T-cell (primary cell): ENCODE results near the gene ZFPL1. TPM values are rescaled to one million over a fixed set of nuclear protein-coding genes. Genes with fewer than 3 reads are reported as not detected.

ENCODE experiments used
- ATAC-seq, 4 experiments: fragments of 200-7000 bp in 3 of 4; fragments of 150-1000 bp in 1 of 4; cut with Tn5 transposase; replicated peaks in 1 of 4; 1 replicate in 3 of 4; 2 replicates in 1 of 4; pipeline ENCODE4 v1.10.0; 2021; ENCODE audit warnings: moderate library complexity in 3 of 4, mild to moderate bottlenecking in 2 of 4, moderate number of reproducible peaks in 1 of 4
- CTCF ChIA-PET, 2 donors: fragments of 300-600 bp; sonication (Branson Sonifier 250); formaldehyde crosslinking; loops; one replicate each; lab custom pipeline; 2022; ENCODE audit warnings: antibody characterized with exemption in 2 of 2; lab: Charles Lee
- POLR2A ChIA-PET, 2 donors: fragments of 300-600 bp; sonication (Branson Sonifier 250); formaldehyde crosslinking; loops; one replicate each; lab custom pipeline; 2022; ENCODE audit warnings: antibody characterized with exemption in 2 of 2; lab: Charles Lee
- DNase-seq, 35 experiments: peaks; one replicate each; pipeline versions ENCODE4 v3.0.0 to v3.0.0-alpha.2; 2013 to 2023
- H3K27ac ChIP-seq: one replicate; pipeline ENCODE4 v1.5.1; 2013; ENCODE audit warnings: low read length
- H3K27me3 ChIP-seq, 2 experiments: replicated peaks in 1 of 2; 1 replicate in 1 of 2; 2 replicates in 1 of 2; pipeline versions ENCODE4 v1.6.1 to v1.7.0; 2013; ENCODE audit warnings: low read length in 1 of 2, mixed read lengths in 1 of 2; ENCODE audit not compliant: control insufficient read depth in 2 of 2, insufficient read depth in 2 of 2; ENCODE audit errors: extremely low read depth in 1 of 2
- H3K36me3 ChIP-seq, 2 donors: 1 replicate in 1 of 2; 2 replicates in 1 of 2; pipeline versions ENCODE4 v1.6.1 to v1.7.0; 2013; ENCODE audit warnings: low read length in 1 of 2; ENCODE audit not compliant: control insufficient read depth in 2 of 2, insufficient read depth in 1 of 2; ENCODE audit errors: extremely low read depth in 1 of 2
- H3K4me1 ChIP-seq, 2 experiments: 1 replicate in 1 of 2; 2 replicates in 1 of 2; pipeline versions ENCODE4 v1.6.1 to v1.7.0; 2013; ENCODE audit warnings: low read length in 2 of 2, mixed read lengths in 1 of 2; ENCODE audit not compliant: insufficient read depth in 2 of 2, control insufficient read depth in 1 of 2; ENCODE audit errors: extremely low read depth in 1 of 2
- H3K4me3 ChIP-seq, 2 donors: 1 replicate in 1 of 2; 2 replicates in 1 of 2; pipeline versions ENCODE4 v1.5.1 to v1.7.0; 2013; ENCODE audit warnings: mild to moderate bottlenecking in 2 of 2, low read length in 1 of 2, moderate library complexity in 1 of 2; ENCODE audit not compliant: control insufficient read depth in 1 of 2; ENCODE audit errors: extremely low read depth in 1 of 2
- H3K9me3 ChIP-seq: 2 replicates; pipeline ENCODE4 v1.7.0; 2013
- H3K27ac Mint-ChIP-seq, 2 donors: one replicate each; pipeline ENCODE4 v1.8.0; 2020 to 2021; ENCODE audit warnings: mild to moderate bottlenecking in 2 of 2, mixed read lengths in 2 of 2
- H3K27me3 Mint-ChIP-seq, 2 donors: one replicate each; pipeline ENCODE4 v1.8.0; 2021 to 2022; ENCODE audit warnings: mixed read lengths in 2 of 2
- H3K36me3 Mint-ChIP-seq: one replicate; pipeline ENCODE4 v1.8.0; 2021; ENCODE audit warnings: mixed read lengths
- H3K4me1 Mint-ChIP-seq, 3 donors: one replicate each; pipeline ENCODE4 v1.8.0; 2020 to 2022; ENCODE audit warnings: mixed read lengths in 3 of 3, mild to moderate bottlenecking in 1 of 3
- H3K4me3 Mint-ChIP-seq, 3 donors: one replicate each; pipeline ENCODE4 v1.8.0; 2020 to 2022; ENCODE audit warnings: mild to moderate bottlenecking in 3 of 3, mixed read lengths in 3 of 3, moderate library complexity in 3 of 3
- H3K9me3 Mint-ChIP-seq, 3 donors: one replicate each; pipeline ENCODE4 v1.8.0; 2020 to 2022; ENCODE audit warnings: mixed read lengths in 3 of 3
- WGBS: methylation state at CpG from one replicate; pipeline ENCODE4 v1.1.5; 2013; ENCODE audit warnings: missing lambda C conversion rate; ENCODE audit not compliant: insufficient coverage; 5-methylcytosine and 5-hydroxymethylcytosine counted together
- total RNA-seq, 35 experiments: library from RNA in 6 of 35; stranded (reverse) in 6 of 35; fragments of 120-200 nt in 1 of 35; gene quantifications; one replicate each; pipeline versions ENCODE4 v1.2.1 to v1.2.4 and lab custom pipeline; 2013 to 2026

ZFPL1 gene
- total RNA-seq, 5 donors from 2014 or later (not counting 1 experiment from before 2014, with no cell fraction given) = 36.5 to 51.8 (median 43.7) TPM

DNA sequence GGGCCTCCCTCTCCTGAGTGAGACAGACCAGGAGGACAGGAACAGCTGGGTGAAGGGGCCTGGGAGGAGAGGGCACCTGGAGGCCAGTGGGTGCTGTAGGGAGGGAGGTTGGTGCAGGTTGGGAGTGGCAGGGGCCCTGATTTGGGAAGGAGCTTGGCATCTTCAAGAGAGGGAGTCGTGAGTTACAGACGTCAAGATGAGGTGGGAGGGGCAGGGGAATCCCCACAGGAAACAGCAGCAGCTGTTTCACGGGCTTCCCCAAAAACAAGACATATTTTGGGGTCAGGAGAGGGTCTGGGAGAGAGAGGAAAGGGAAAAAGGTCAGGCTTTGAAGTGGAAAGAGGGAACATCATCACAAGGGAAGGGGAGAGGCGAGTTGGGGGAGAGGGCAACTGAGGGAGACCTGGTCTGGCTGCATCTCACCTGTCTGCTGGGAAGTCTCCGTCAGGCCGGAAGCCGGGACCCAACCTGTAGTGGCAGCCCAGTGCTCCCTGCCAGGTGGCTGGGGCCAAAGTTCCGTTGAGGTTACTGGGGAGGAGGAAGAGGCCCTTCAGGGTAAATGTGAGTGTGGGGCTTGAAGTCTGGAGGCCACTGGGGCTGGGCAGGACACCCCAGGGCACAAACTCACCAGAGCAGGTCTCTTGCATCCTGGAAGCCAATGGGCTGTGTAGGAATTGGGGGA is 30.1 kb upstream of the ZFPL1 start:
- Mint-ChIP-seq H3K36me3 (no peaks in the 10 kb centered on the region), H3K4me1 (peaks cover 15 to 19% (median 18%) of the 10 kb centered on the region in 3 donors), H3K4me3 (peak overlapping the region; percentile 60 to 73 (median 68)), H3K9me3 (no peaks in the 10 kb centered on the region), H3K27me3 (no peaks in the 10 kb centered on the region), H3K27ac (peak overlapping the region; percentile 87 to 90)
- CTCF ChIA-PET = no interaction called here
- ATAC-seq (peak; percentile 48 to 89 (median 64)), DNase-seq (peak in 26 of 35 experiments; percentile 9 to 65 (median 22))
- peaks cover 8 to 17% of the 10 kb centered on the region in 2 experiments for H3K4me1 ChIP-seq
- no peaks in the 10 kb centered on the region for H3K9me3 ChIP-seq
- peak overlapping the region; percentile 19 for H3K27ac ChIP-seq
- 17% methylated on average over 8 of the region's 8 CpGs for WGBS
- POLR2A ChIA-PET = no interaction called here
- H3K4me3 ChIP-seq = peak overlapping the region in 1 of 2 donors; percentile 4
- no peaks in the 10 kb centered on the region for H3K36me3 ChIP-seq
- H3K27me3 ChIP-seq = peaks cover 0 to 17% of the 10 kb centered on the region in 2 experiments

DNA sequence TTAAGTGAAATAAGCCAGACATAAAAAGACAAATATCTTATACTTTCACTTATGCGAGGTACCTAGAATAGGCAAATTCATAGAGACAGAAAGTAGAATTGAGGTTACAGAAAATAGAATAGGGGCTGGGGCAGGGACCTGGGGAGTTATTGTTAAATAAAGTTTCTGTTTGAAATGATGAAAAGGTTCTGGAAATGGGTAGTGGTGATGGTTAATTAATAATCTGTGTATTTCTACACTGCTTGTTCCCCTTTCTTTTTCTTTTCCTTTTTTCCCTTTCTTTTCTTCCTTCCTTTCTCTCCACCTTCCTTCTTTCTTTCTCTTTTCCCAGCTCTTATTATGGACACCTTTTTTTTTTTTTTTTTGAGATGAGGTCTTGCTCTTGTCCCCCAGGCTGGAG is 28.5 kb upstream of the ZFPL1 start:
- no CpG with 5 or more reads among the region's 1 CpG for WGBS

DNA sequence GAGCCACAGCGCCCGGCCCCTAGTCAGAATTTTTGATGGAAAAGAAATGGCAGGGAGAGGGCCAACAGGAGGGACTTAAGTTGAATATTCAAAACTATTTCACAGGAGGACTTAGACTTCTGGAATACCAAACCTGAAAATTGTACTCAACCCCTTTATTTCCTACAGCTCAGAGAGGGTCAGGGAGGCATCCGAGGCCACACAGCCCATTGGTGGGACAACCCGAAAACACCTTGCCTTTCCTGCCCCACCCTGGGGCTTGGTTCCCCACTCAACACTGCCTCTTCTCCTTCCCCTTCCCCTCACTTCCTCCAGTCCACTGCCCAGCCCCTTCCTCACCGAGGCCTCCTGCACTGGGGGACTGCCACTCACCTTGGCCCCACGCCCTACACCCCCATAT is 27.0 kb upstream of the ZFPL1 start:
- Histone ChIP-seq H3K4me1 (peaks cover 8 to 17% of the 10 kb centered on the region in 2 experiments), H3K27ac (no peak overlapping the region), H3K27me3 (peaks cover 0 to 17% of the 10 kb centered on the region in 2 experiments), H3K4me3 (no peak overlapping the region), H3K9me3 (no peaks in the 10 kb centered on the region), H3K36me3 (no peaks in the 10 kb centered on the region)
- H3K27ac Mint-ChIP-seq = no peak overlapping the region
- H3K27me3 Mint-ChIP-seq = no peaks in the 10 kb centered on the region
- no peaks in the 10 kb centered on the region for H3K36me3 Mint-ChIP-seq
- ChIA-PET CTCF (no interaction called here), POLR2A (no interaction called here)
- H3K4me3 Mint-ChIP-seq = no peak overlapping the region
- ATAC-seq (no peak), DNase-seq (no peak)
- H3K4me1 Mint-ChIP-seq = peaks cover 15 to 23% (median 21%) of the 10 kb centered on the region in 3 donors
- 83% methylated on average over 4 of the region's 6 CpGs for WGBS
- H3K9me3 Mint-ChIP-seq = no peaks in the 10 kb centered on the region

More for the DNA sequence above, 28.5 kb upstream of the ZFPL1 start:
- Histone ChIP-seq H3K4me3 (no peak overlapping the region), H3K9me3 (no peaks in the 10 kb centered on the region), H3K4me1 (peaks cover 8 to 17% of the 10 kb centered on the region in 2 experiments), H3K36me3 (no peaks in the 10 kb centered on the region), H3K27me3 (peaks cover 0 to 17% of the 10 kb centered on the region in 2 experiments), H3K27ac (no peak overlapping the region)
- no peaks in the 10 kb centered on the region for H3K9me3 Mint-ChIP-seq
- no peaks in the 10 kb centered on the region for H3K27me3 Mint-ChIP-seq
- DNase-seq = no peak
- POLR2A ChIA-PET = no interaction called here
- H3K36me3 Mint-ChIP-seq = no peaks in the 10 kb centered on the region
- no peak for ATAC-seq
- H3K4me3 Mint-ChIP-seq = no peak overlapping the region
- H3K27ac Mint-ChIP-seq = peak overlapping the region in 1 of 2 donors; percentile 16
- CTCF ChIA-PET = no interaction called here
- H3K4me1 Mint-ChIP-seq = peaks cover 15 to 19% (median 18%) of the 10 kb centered on the region in 3 donors

DNA sequence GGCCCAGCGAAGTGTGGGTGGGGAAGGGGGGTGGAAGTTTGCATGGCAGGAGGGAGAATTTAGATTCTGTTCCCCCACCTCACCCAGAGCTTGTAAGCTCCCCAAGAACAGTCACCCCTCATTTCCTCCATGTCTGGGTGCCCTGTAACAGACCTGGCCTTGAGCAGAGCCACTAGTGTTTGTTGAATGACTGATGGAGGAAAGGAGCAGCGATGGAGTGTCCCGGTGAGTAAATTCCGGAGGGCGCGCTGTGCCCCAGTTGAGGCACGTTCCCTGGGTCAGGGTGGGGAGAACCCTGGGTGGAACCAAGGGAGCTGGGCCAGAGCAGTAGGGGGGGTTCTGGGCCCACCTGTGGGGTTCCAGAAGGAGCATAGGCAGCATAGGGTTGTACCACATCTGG is 26.5 kb upstream of the ZFPL1 start:
- peaks cover 15 to 23% (median 21%) of the 10 kb centered on the region in 3 donors for H3K4me1 Mint-ChIP-seq
- no peak for DNase-seq
- Histone ChIP-seq H3K9me3 (no peaks in the 10 kb centered on the region), H3K36me3 (no peaks in the 10 kb centered on the region), H3K4me1 (peaks cover 8 to 17% of the 10 kb centered on the region in 2 experiments), H3K27ac (no peak overlapping the region), H3K4me3 (no peak overlapping the region), H3K27me3 (peaks cover 0 to 20% of the 10 kb centered on the region in 2 experiments)
- ATAC-seq = no peak
- ChIA-PET POLR2A (no interaction called here), CTCF (no interaction called here)
- no peaks in the 10 kb centered on the region for H3K9me3 Mint-ChIP-seq
- H3K27ac Mint-ChIP-seq = no peak overlapping the region
- H3K4me3 Mint-ChIP-seq = no peak overlapping the region
- 97% methylated on average over 6 of the region's 7 CpGs for WGBS
- no peaks in the 10 kb centered on the region for H3K27me3 Mint-ChIP-seq
- H3K36me3 Mint-ChIP-seq = no peaks in the 10 kb centered on the region

DNA sequence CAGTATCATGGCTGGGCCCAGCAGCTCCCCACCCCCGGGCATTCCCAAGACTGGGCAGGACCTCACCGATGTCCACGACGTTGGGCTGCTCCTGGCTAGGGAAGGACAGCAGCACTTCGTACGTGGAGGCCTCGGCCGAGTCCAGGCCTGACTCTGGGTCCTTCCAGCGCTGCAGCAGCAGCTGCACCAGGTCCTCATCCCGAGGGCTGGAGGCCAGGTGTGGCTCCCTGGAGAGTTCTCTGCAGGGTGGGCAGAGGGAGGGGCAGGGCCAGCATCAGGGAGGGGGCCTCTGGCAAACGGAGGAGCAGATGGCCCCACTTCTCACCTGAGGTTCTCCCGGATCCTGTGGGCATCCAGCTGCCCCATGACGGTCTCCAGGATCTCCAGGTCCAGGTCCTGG is 26.0 kb upstream of the ZFPL1 start:
- H3K27me3 Mint-ChIP-seq = no peaks in the 10 kb centered on the region
- no peak for ATAC-seq
- Histone ChIP-seq H3K27ac (no peak overlapping the region), H3K9me3 (no peaks in the 10 kb centered on the region), H3K4me3 (no peak overlapping the region), H3K27me3 (peaks cover 0 to 16% of the 10 kb centered on the region in 2 experiments), H3K4me1 (peaks cover 8 to 17% of the 10 kb centered on the region in 2 experiments), H3K36me3 (no peaks in the 10 kb centered on the region)
- whole genome bisulfite sequencing = 86% methylated on average over 12 of the region's 13 CpGs
- CTCF ChIA-PET = interaction anchor here in 1 of 2 donors (0.6 kb wide), 1 partner anchor 872 kb away, joined by 3 read pairs; the partner anchor contains the start of gene STIP1
- H3K9me3 Mint-ChIP-seq = no peaks in the 10 kb centered on the region
- H3K4me3 Mint-ChIP-seq = no peak overlapping the region
- no peak for DNase-seq
- H3K27ac Mint-ChIP-seq = no peak overlapping the region
- POLR2A ChIA-PET = no interaction called here
- H3K4me1 Mint-ChIP-seq = peaks cover 14 to 21% (median 19%) of the 10 kb centered on the region in 3 donors
- no peaks in the 10 kb centered on the region for H3K36me3 Mint-ChIP-seq

DNA sequence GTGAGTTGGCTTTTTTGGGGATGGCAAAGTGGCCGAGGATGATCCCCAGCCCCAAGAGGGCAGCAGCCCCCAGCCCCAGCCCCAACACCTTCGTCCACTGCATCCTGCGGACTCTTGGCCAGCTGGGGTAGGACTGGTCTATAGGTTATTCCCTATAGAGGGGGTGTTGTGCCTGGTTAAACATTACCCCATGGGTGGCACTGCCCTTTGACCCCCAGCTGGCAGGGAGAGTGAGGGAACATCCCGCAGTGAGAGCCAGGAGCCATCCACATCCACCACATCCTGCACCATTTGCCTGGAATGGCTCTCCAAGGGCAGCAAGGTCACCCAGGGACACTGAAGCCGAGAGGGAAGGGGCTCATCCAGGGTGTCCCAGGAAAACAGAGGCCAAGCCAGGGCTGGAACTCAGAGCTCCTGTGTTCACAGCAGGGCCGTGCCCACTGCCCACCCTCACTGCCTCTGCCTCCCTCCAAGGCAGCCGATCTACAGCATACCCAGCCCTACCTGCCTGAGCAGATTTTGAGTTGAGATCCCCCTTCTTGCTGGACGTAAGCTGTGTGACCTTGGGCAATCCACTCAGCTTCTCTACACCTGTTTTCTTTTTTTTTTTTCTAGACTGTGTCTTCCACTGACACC is 25.5 kb upstream of the ZFPL1 start, which contains the start of gene NAALADL1:
TSS of gene NAALADL1 (minus strand) at position 135 of the 636 bp plus-strand sequence. CDS start at position 103, 32 bp downstream.
- peaks cover 0 to 15% of the 10 kb centered on the region in 2 experiments for H3K27me3 ChIP-seq
- H3K4me1 ChIP-seq = peaks cover 5 to 13% of the 10 kb centered on the region in 2 experiments
- H3K4me3 Mint-ChIP-seq = no peak within 1 kb of the TSS
- ATAC-seq = no peak
- H3K36me3 Mint-ChIP-seq = no peaks in the 10 kb centered on the region
- no peaks in the 10 kb centered on the region for H3K9me3 ChIP-seq
- H3K4me3 ChIP-seq = no peak within 1 kb of the TSS
- no peaks in the 10 kb centered on the region for H3K27me3 Mint-ChIP-seq
- peaks cover 11 to 16% (median 14%) of the 10 kb centered on the region in 3 donors for H3K4me1 Mint-ChIP-seq
- POLR2A ChIA-PET = no interaction called here
- no peak within 1 kb of the TSS for H3K27ac ChIP-seq
- no peaks in the 10 kb centered on the region for H3K9me3 Mint-ChIP-seq
- DNase-seq = no peak
- WGBS = 83% methylated on average over 5 of the region's 8 CpGs
- H3K27ac Mint-ChIP-seq = no peak within 1 kb of the TSS
- CTCF ChIA-PET = interaction anchor here in 1 of 2 donors (0.6 kb wide), 1 partner anchor 872 kb away, joined by 3 read pairs; the partner anchor contains the start of gene STIP1
- no peaks in the 10 kb centered on the region for H3K36me3 ChIP-seq
